ENCODE results near the gene PRDM16.

The PRDM16 gene

DNA sequence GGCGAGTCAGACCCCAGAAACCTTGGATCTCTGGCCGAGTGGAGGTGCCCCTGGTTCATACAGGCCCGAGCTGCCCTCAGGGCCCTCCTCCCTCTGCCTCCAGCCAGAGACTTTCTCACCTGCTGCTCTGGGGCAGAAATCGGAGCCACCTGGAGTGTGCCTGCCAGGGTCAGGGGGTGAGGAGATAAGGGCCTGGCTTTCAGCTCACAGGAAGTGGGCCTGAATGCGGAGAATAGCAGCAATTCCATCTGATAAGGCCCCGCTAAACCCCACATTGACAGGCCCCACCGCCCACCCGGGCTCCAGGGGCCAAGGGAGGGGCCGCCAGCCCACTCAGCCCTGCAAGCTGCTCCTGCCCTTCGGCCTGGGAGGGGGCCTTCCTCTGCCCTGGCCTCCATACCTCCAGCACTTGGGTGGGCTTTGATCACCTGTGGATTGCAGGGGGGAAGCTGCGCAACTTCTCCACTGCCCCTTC, 261.8 kb downstream of the PRDM16 start:
- H3K4me3 ChIP-seq (ENCODE audit: low read depth, low read length) = no peak overlapping the region
- DNase-seq (ENCODE audit: low read depth) = no peak
- TF ChIP-seq, protein P1, sequence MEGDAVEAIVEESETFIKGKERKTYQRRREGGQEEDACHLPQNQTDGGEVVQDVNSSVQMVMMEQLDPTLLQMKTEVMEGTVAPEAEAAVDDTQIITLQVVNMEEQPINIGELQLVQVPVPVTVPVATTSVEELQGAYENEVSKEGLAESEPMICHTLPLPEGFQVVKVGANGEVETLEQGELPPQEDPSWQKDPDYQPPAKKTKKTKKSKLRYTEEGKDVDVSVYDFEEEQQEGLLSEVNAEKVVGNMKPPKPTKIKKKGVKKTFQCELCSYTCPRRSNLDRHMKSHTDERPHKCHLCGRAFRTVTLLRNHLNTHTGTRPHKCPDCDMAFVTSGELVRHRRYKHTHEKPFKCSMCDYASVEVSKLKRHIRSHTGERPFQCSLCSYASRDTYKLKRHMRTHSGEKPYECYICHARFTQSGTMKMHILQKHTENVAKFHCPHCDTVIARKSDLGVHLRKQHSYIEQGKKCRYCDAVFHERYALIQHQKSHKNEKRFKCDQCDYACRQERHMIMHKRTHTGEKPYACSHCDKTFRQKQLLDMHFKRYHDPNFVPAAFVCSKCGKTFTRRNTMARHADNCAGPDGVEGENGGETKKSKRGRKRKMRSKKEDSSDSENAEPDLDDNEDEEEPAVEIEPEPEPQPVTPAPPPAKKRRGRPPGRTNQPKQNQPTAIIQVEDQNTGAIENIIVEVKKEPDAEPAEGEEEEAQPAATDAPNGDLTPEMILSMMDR (IDR thresholded peaks at IDR 0.05; ENCODE audit: low read depth, low read length, missing control alignments) = no peak

DNA sequence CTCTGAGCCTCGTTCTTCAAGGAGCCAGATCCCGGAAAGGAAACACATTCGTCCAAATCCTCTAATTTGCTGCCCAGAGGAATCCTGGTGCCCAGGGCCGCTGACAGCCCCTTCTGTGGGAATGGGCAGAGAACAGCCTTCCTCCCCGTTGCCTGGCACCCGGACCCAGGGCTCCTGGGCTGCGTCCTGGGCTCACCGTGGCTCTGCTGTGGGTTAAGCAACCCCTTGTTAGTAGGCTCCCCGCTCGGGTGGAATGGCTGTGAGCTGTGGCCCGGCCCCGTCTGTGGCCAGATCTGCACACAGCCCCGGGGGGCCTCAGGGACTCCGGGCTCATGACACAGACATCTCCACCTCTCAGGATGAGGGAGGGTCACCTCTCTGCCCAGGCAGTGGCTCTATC, 262.6 kb downstream of the PRDM16 start:
- H3K4me3 ChIP-seq (ENCODE audit: low read depth, low read length) = no peak overlapping the region
- TF ChIP-seq, protein P1 (IDR thresholded peaks at IDR 0.05; ENCODE audit: low read depth, low read length, missing control alignments) = no peak
- DNase-seq (ENCODE audit: low read depth) = no peak

DNA sequence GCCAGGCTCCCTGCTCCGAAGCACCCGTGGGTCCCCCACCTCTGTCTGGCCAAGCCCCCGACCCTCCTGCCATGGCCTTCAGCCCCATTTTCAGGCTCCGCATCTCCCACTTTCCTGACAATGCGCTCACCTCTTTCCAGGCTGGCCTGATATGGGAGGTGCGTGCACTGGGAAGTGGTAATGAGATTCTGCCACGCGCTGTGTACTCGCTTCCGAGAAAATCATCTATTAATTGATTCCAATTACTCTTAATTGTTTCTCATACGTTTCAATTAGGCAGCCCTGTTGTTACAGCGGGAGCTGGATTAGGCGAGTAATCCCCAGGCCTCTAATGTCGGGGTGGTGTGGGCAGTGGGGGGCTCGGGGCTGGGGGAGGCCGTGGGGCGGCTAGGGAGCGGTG, 263.0 kb downstream of the PRDM16 start:
- TF ChIP-seq, protein P1 (IDR thresholded peaks at IDR 0.05; ENCODE audit: low read depth, low read length, missing control alignments) = no peak
- DNase-seq (ENCODE audit: low read depth) = no peak
- no peak overlapping the region for H3K4me3 ChIP-seq (ENCODE audit: low read depth, low read length)

DNA sequence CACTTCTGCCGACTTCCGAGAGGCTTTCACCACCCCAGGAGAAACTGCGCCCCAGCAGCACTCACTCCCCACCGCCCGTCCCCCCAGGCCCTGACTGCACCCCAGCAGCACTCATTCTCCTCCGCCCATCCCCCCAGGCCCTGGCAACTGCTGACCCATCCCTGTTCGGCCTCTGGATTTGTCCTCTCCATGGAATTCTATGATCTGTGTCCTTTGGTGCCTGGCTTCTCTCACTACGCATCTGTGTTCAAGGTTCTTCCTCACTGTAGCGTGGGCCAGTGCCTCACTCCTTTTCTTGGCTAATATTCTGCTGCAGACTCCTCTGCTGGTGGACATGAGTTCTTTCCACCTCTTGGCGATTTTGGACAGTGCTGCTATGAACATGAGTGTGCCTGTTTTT, 263.7 kb downstream of the PRDM16 start:
- DNase-seq (ENCODE audit: low read depth) = no peak
- no peak overlapping the region for H3K4me3 ChIP-seq (ENCODE audit: low read depth, low read length)
- TF ChIP-seq, protein P1 (IDR thresholded peaks at IDR 0.05; ENCODE audit: low read depth, low read length, missing control alignments) = no peak

DNA sequence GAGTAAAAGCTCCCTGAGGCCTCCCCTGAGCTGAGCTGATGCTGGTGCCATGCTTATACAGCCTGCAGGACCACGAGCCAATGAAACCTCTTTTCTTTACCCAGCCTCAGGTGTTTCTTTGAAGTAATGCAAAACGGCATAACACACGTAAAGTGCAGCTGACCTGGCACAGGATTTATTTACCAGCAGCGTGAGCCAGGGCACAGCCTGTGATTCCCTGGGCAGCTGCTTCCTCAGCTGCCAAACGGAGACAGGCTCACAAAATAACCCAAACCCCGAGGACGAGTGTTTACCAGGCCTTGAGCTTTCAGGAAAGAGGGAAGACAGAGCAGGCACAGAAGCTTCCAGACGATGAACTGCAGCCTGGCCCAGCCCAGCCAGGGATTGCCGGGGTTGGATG, 264.9 kb downstream of the PRDM16 start:
- no peak for DNase-seq (ENCODE audit: low read depth)
- TF ChIP-seq, protein P1 (IDR thresholded peaks at IDR 0.05; ENCODE audit: low read depth, low read length, missing control alignments) = no peak
- H3K4me3 ChIP-seq (ENCODE audit: low read depth, low read length) = no peak overlapping the region

DNA sequence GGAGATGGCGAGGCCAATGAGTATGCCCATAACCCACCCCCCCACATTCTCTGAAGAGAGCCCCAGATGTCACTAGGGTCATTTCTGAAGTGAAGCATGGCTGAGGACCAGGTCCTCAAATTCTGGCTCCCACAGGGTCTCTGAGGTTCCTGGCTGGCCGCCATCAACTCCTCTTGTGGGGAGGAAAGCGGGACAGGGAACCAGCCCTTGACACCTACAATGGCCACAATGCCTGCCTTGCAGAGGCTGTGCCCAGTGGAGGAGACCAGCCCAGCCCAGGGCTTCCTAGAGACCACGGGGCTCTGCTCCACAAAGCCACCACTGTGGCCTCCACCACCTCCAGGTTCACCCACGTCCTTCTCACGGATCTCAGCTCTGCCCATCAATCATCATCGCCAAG, 265.4 kb downstream of the PRDM16 start:
- DNase-seq (ENCODE audit: low read depth) = no peak
- TF ChIP-seq, protein P1 (IDR thresholded peaks at IDR 0.05; ENCODE audit: low read depth, low read length, missing control alignments) = no peak
- H3K4me3 ChIP-seq (ENCODE audit: low read depth, low read length) = no peak overlapping the region
